Fibroblast of mammary gland (primary cell): ENCODE measurements around the gene CYP4V2.

Experiments used
- DNase-seq: peaks from one replicate; pipeline ENCODE4 v3.0.0-alpha.2; 2010; ENCODE audit warnings: low read depth
- H3K4me3 ChIP-seq: 2 replicates; pipeline ENCODE4 v1.5.1; 2011; ENCODE audit warnings: low read depth, mild to moderate bottlenecking, low read length, moderate library complexity; ENCODE audit not compliant: control insufficient read depth
- CTCF ChIP-seq: conservative IDR thresholded peaks from 2 replicates; pipeline ENCODE4 v1.5.1; 2011; ENCODE audit warnings: low read depth, low read length, inconsistent platforms; ENCODE audit not compliant: control insufficient read depth, insufficient read depth

Gene CYP4V2

GRCh38 chr4:186196063-186196462, 4.7 kb downstream of the CYP4V2 start:
- DNase-seq: no peak
- H3K4me3 ChIP-seq: no peak overlapping the region
- no peak for TF ChIP-seq CTCF

- DNase-seq: no peak
- TF ChIP-seq CTCF: no peak
- no peak overlapping the region for H3K4me3 ChIP-seq
These were observed 9.1 kb downstream of the CYP4V2 start for GRCh38 chr4:186200516-186200915.

- TF ChIP-seq CTCF: no peak
- no peak overlapping the region for H3K4me3 ChIP-seq
- no peak for DNase-seq
These were observed 9.6 kb downstream of the CYP4V2 start for GRCh38 chr4:186201010-186201409.

- H3K4me3 ChIP-seq: no peak overlapping the region
- DNase-seq: peak; percentile 27
- peak; percentile 58 for TF ChIP-seq CTCF
These were observed 10.3 kb downstream of the CYP4V2 start for GRCh38 chr4:186201535-186202230.

- H3K4me3 ChIP-seq: no peak overlapping the region
- TF ChIP-seq CTCF: no peak
- no peak for DNase-seq
These were observed 11.2 kb downstream of the CYP4V2 start for GRCh38 chr4:186202490-186203140.

GRCh38 chr4:186203406-186203805, 12.0 kb downstream of the CYP4V2 start:
- no peak overlapping the region for H3K4me3 ChIP-seq
- DNase-seq: no peak
- TF ChIP-seq CTCF: no peak
